ENCODE results near the gene TMEM191C.
"Not testable (repeated sequence)": the region's sequence is repeated elsewhere in the genome, so short reads cannot be mapped to it uniquely, and the experiment has no call there.

Gene TMEM191C

DNA sequence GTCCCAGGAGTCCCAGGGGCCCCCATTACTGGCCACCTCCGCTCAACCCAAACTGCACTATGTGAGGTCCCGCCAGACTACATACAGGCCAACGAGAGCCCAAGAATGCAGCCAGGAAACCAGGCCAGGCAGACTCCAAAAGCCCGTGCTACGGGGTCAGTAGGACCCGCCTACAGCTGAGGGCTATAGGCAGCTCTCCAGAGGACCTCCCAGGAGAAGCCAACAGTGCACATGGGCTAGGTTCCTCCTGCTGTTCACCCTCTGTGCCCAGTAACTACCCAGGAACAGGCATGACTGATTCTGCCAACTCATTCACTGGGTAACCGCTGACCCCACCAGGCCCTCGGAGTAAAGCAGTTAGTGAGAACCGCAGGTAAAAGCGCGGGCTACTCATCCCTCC is 44.8 kb downstream of the TMEM191C start:
- not testable (repeated sequence) for H3K36me3 ChIP-seq (ENCODE audit: control insufficient read depth, insufficient read depth, low read length); H3K4me1 ChIP-seq (ENCODE audit: control insufficient read depth, insufficient read depth, low read length, poor library complexity, severe bottlenecking); H3K9me3 ChIP-seq (ENCODE audit: control insufficient read depth, low read length); H3K27ac ChIP-seq (ENCODE audit: insufficient read depth, low read length, poor library complexity, severe bottlenecking); DNase-seq; H3K27me3 ChIP-seq (replicated peaks; ENCODE audit: control insufficient read depth, insufficient read depth, low read length, poor library complexity, severe bottlenecking); H3K4me3 ChIP-seq (ENCODE audit: insufficient read depth, low read depth, low read length, poor library complexity, severe bottlenecking)

DNA sequence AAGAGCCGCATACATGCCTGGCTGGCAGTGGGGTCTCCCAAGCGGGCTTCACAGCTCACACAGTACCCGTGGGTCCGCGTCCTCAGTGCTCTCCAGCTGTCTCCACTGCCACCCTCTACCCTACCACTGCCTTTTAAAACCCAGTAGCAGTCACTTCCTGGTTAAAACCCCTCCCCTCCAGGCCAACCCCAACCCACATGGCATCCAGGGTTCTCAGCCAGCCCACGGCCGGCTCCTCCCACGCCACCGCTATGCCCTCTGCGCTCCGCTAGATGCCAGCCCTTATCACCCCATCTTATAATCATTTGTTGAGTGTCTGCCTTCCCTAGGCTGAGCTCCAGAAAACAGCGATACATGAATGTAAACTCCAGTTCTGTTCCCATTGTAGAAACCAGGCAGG is 46.9 kb downstream of the TMEM191C start:
- not testable (repeated sequence) for H3K27ac ChIP-seq (ENCODE audit: insufficient read depth, low read length, poor library complexity, severe bottlenecking); H3K36me3 ChIP-seq (ENCODE audit: control insufficient read depth, insufficient read depth, low read length); H3K9me3 ChIP-seq (ENCODE audit: control insufficient read depth, low read length); H3K4me3 ChIP-seq (ENCODE audit: insufficient read depth, low read depth, low read length, poor library complexity, severe bottlenecking); H3K4me1 ChIP-seq (ENCODE audit: control insufficient read depth, insufficient read depth, low read length, poor library complexity, severe bottlenecking); H3K27me3 ChIP-seq (replicated peaks; ENCODE audit: control insufficient read depth, insufficient read depth, low read length, poor library complexity, severe bottlenecking); DNase-seq

DNA sequence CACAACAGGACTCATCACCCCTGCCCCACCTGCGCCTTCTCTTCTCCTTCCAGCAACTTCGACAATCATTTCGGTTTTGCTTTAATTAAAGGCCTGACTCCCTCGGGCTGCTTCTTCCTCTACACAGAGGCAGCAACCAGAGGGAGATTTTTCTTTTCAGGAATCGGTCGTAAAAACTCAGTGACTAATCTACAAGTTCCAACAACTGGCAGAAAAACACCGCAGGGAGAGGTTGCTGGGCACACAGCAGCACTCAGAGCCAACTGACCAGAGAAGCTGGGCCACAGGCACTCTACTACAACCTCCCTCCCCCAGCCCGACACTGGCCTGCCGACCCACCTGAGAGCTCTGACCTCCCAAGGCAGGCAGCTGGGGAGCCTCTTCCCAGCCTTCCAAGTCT is 48.0 kb downstream of the TMEM191C start:
- DNase-seq; H3K9me3 ChIP-seq (ENCODE audit: control insufficient read depth, low read length); H3K4me1 ChIP-seq (ENCODE audit: control insufficient read depth, insufficient read depth, low read length, poor library complexity, severe bottlenecking); H3K4me3 ChIP-seq (ENCODE audit: insufficient read depth, low read depth, low read length, poor library complexity, severe bottlenecking); H3K27ac ChIP-seq (ENCODE audit: insufficient read depth, low read length, poor library complexity, severe bottlenecking); H3K36me3 ChIP-seq (ENCODE audit: control insufficient read depth, insufficient read depth, low read length); H3K27me3 ChIP-seq (replicated peaks; ENCODE audit: control insufficient read depth, insufficient read depth, low read length, poor library complexity, severe bottlenecking): not testable (repeated sequence)

DNA sequence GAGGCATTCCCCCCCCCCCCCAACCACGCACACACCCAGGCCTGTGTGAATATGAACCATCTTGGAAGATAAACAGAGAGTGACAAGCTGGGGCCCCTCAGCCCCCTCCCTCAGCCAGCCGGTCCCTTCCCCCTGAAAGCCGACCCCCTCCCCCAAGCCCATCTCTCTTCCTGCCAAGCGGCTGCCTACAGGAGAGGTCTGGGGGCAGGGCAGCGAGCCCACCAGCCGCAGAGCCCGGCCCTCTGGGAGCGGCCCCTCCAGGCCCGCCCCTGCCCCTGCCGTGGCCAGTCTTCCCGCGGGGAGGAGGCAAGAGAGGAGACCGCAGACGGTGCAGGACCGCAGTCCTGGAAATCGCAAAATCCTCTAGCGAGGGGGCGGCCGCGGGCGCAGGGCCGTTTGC is 49.3 kb downstream of the TMEM191C start:
- H3K9me3 ChIP-seq (ENCODE audit: control insufficient read depth, low read length); H3K27me3 ChIP-seq (replicated peaks; ENCODE audit: control insufficient read depth, insufficient read depth, low read length, poor library complexity, severe bottlenecking); DNase-seq; H3K36me3 ChIP-seq (ENCODE audit: control insufficient read depth, insufficient read depth, low read length); H3K4me1 ChIP-seq (ENCODE audit: control insufficient read depth, insufficient read depth, low read length, poor library complexity, severe bottlenecking); H3K27ac ChIP-seq (ENCODE audit: insufficient read depth, low read length, poor library complexity, severe bottlenecking); H3K4me3 ChIP-seq (ENCODE audit: insufficient read depth, low read depth, low read length, poor library complexity, severe bottlenecking): not testable (repeated sequence)

DNA sequence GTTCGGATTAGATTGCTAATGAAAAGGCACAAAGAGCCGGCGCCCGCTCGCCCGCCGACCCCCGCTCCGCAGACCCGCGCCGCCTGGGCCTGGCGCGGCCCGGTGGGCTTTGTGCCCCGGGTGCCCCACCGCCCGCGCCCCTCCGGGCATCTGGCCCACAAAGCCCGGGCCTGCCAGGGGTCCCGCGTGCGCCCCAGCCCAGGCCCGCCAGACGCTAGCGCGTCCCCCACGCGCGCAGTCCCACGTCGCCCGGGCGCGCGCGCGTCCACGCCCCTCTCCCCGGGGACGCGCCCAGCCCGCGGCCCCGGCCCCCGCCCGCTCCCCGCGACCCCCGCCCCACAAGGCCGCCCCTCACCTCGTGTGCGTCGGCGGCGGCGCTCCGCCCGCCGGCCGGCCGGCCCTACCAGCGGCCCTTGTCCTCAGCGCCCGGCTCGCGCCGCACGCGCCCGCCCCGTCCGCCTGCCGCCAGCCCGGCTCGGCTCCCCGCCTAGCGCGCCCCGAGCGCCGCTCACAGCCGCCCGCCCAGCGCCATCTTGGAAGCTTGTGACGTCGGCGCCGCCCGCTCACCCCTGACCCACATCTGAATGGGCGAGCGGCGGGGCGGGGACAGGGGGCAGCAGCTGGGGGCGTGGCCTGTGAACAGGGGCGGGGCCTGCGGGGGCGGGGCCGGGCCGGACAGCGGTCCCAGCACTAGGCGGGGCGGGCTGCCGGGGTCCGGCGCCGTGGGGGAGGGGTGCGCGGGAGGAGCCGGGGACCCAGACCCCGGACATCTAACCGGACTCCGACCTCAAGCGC is 50.0 kb downstream of the TMEM191C start:
- H3K4me3 ChIP-seq (ENCODE audit: insufficient read depth, low read depth, low read length, poor library complexity, severe bottlenecking); DNase-seq; H3K9me3 ChIP-seq (ENCODE audit: control insufficient read depth, low read length); H3K4me1 ChIP-seq (ENCODE audit: control insufficient read depth, insufficient read depth, low read length, poor library complexity, severe bottlenecking); H3K27me3 ChIP-seq (replicated peaks; ENCODE audit: control insufficient read depth, insufficient read depth, low read length, poor library complexity, severe bottlenecking); H3K27ac ChIP-seq (ENCODE audit: insufficient read depth, low read length, poor library complexity, severe bottlenecking); H3K36me3 ChIP-seq (ENCODE audit: control insufficient read depth, insufficient read depth, low read length): not testable (repeated sequence)
